Measurements from ENCODE around the gene SOX18. TPM values are rescaled to one million over a fixed set of nuclear protein-coding genes. Genes with fewer than 3 reads are reported as not detected.

Gene SOX18
- total and polyA plus RNA-seq, 2 of the 4 experiments (the other 2 are of a cell fraction): not detected

GRCh38 chr20:64056889-64057627, 7.6 kb upstream of the SOX18 start (continued):
- no peak for TF ChIP-seq MAFK (IDR thresholded peaks at IDR 0.05; ENCODE audit: low read depth, low read length)

- in situ Hi-C loops (cut with MboI; ENCODE audit: low sequenced_read_pairs) (no loop called here), dilution Hi-C loops (cut with HindIII; ENCODE audit: low sequenced_read_pairs, unreplicated experiment) (no loop called here), intact Hi-C loops (cut with micrococcal nuclease) (loop anchor here (2.0 to 5.0 kb wide), 4 partner anchors 18 to 519 kb away; partner anchors contain the start of genes PRPF6 and PTK6)
- Histone ChIP-seq H4K91ac (ENCODE audit: insufficient read depth, low read depth, low read length) (no peak overlapping the region), H3K27me3 (ENCODE audit: control insufficient read depth, insufficient read depth, low read length) (peaks cover 11% of the 10 kb centered on the region; the same call in 1 of the 2 replicates), H3K36me3 (ENCODE audit: control insufficient read depth, insufficient read depth, low read length) (no peaks in the 10 kb centered on the region), H2AK5ac (ENCODE audit: low read depth, low read length) (no peak overlapping the region), H3K23ac (ENCODE audit: low read depth, low read length) (no peak overlapping the region), H4K20me1 (ENCODE audit: insufficient read depth, low read length) (no peaks in the 10 kb centered on the region), H2BK15ac (ENCODE audit: low read depth, low read length) (no peak overlapping the region), H3K9me3 (ENCODE audit: control insufficient read depth, insufficient read depth, low read length) (no peaks in the 10 kb centered on the region), H3K4me2 (ENCODE audit: low read depth, low read length) (no peak overlapping the region), H3K4me1 (ENCODE audit: control insufficient read depth, insufficient read depth, low read length) (peaks cover 5% of the 10 kb centered on the region), H2AK9ac (replicated peaks; ENCODE audit: low read depth, low read length, poor library complexity) (no peak overlapping the region), H3K56ac (ENCODE audit: extremely low read depth, insufficient read depth, low read length) (no peak overlapping the region), H3K14ac (replicated peaks; ENCODE audit: low read depth, low read length) (no peak overlapping the region), H2BK20ac (ENCODE audit: low read depth, low read length) (no peak overlapping the region), H3K79me1 (ENCODE audit: low read depth in 1 of 2, low read length in 2 of 2) (no peaks in the 10 kb centered on the region), H3K18ac (ENCODE audit: low read depth, low read length) (no peak overlapping the region), H3K4ac (ENCODE audit: low read depth, low read length) (no peak overlapping the region), H3K9me1 (ENCODE audit: insufficient read depth, low read length) (no peaks in the 10 kb centered on the region), H4K5ac (ENCODE audit: low read depth, low read length) (no peak overlapping the region), H4K8ac (ENCODE audit: low read depth in 2 of 2, low read length in 2 of 2) (no peak overlapping the region), H3K27ac (ENCODE audit: insufficient read depth, low read length) (no peak overlapping the region), H2BK120ac (ENCODE audit: low read depth, low read length) (no peak overlapping the region), H2AFZ (replicated peaks; ENCODE audit: low read length, poor library complexity) (no peak overlapping the region), H3K9ac (ENCODE audit: low read depth, low read length) (no peak overlapping the region), H3K4me3 (ENCODE audit: insufficient read depth, low read depth, low read length) (no peak overlapping the region), H2BK5ac (ENCODE audit: low read depth, low read length, poor library complexity, severe bottlenecking) (no peak overlapping the region)
- no TSS peak for BruUV-seq (replicated peaks)
- DNase-seq (no peak), ATAC-seq (ENCODE audit: low read depth) (no peak)
- ChIA-PET POLR2A (ENCODE audit: unreplicated experiment) (no interaction called here), CTCF (no interaction called here)
- 46% methylated on average over 6 of the region's 7 CpGs; no CpG with 5 or more reads in 1 of the 2 experiments for WGBS, 2 experiments (ENCODE audit: extremely low coverage in 2 of 2, insufficient read length in 1 of 2)
- TF ChIP-seq MAZ (IDR thresholded peaks at IDR 0.05; ENCODE audit: borderline replicate concordance, low read depth, low read length) (no peak), RCOR1 (IDR thresholded peaks at IDR 0.05; ENCODE audit: insufficient replicate concordance, low read length) (no peak), POLR2A (IDR thresholded peaks at IDR 0.05; ENCODE audit: low read depth, low read length) (no peak), ELK1 (IDR thresholded peaks at IDR 0.05; ENCODE audit: borderline replicate concordance, low read depth, low read length) (no peak), NFE2L2 (IDR thresholded peaks at IDR 0.05; ENCODE audit: low read depth, low read length) (no peak), USF2 (IDR thresholded peaks at IDR 0.05; ENCODE audit: low read depth, low read length) (no peak), FOS (IDR thresholded peaks at IDR 0.05; ENCODE audit: low read depth, low read length) (no peak), CHD1 (IDR thresholded peaks at IDR 0.05; ENCODE audit: low read depth, low read length) (no peak), SMC3 (IDR thresholded peaks at IDR 0.05; ENCODE audit: low read depth, low read length) (no peak), CEBPB (IDR thresholded peaks at IDR 0.05; ENCODE audit: low read depth, low read length) (no peak), MAFK (IDR thresholded peaks at IDR 0.05; ENCODE audit: low read depth, low read length) (no peak), MXI1 (IDR thresholded peaks at IDR 0.05; ENCODE audit: borderline replicate concordance, low read depth, low read length) (no peak), RAD21 (IDR thresholded peaks at IDR 0.05; ENCODE audit: low read length) (no peak), CTCF (conservative IDR thresholded peaks at IDR 0.05; ENCODE audit: low read depth, low read length) (no peak)
Observed at GRCh38 chr20:64056639-64056888, 7.1 kb upstream of the SOX18 start.
